ENCODE results near the gene GATAD2B.
"Not testable (repeated sequence)": the region's sequence is repeated elsewhere in the genome, so short reads cannot be mapped to it uniquely, and the experiment has no call there.

The GATAD2B gene

DNA sequence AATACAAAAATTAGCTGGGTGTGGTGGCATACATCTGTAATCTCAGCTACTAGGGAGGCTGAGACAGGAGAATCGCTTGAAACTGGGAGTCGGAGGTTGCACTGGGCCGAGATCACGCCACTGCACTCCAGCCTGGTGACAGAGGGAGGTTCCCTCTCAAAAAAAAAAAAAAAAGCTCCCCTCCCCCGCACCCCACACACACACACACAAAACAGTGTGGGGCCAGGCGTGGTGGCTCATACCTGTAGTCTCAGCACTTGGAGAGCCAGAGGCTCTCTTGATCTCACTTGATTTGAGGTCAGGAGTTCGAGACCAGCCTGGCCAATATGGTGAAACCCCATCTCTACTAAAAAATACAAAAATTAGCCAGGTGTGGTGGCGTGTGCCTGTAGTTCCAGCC, 16.9 kb downstream of the GATAD2B start:
- H3K79me2 ChIP-seq (ENCODE audit: control insufficient read depth, insufficient read depth, low read length), result peaks cover 58% of the 10 kb centered on the region
- not testable (repeated sequence) for H3K23ac ChIP-seq (ENCODE audit: low read length); H3K56ac ChIP-seq (ENCODE audit: low read length); H3K4me3 ChIP-seq (ENCODE audit: low read length); H3K9ac ChIP-seq (ENCODE audit: low read length); H3K36me3 ChIP-seq (ENCODE audit: control insufficient read depth, insufficient read depth, low read length); H3K4ac ChIP-seq (ENCODE audit: low read depth, low read length); H2BK120ac ChIP-seq (ENCODE audit: low read depth, low read length); H3K18ac ChIP-seq (ENCODE audit: low read length); H2BK15ac ChIP-seq (replicated peaks; ENCODE audit: low read depth); H2AK5ac ChIP-seq (ENCODE audit: low read length); H3K4me1 ChIP-seq (ENCODE audit: control insufficient read depth, low read depth, low read length); H3K27ac ChIP-seq (ENCODE audit: low read depth, low read length); H3K79me1 ChIP-seq (ENCODE audit: low read length); DNase-seq; H3K27me3 ChIP-seq (ENCODE audit: insufficient read depth, low read length, poor library complexity); H2BK5ac ChIP-seq (ENCODE audit: low read length); H4K8ac ChIP-seq (ENCODE audit: low read depth, low read length); H3K4me2 ChIP-seq (ENCODE audit: low read length); H4K5ac ChIP-seq (ENCODE audit: low read length)
- WGBS (ENCODE audit: extremely low coverage, insufficient coverage, low lambda C conversion rate), result no CpG with 5 or more reads among the region's 8 CpGs

DNA sequence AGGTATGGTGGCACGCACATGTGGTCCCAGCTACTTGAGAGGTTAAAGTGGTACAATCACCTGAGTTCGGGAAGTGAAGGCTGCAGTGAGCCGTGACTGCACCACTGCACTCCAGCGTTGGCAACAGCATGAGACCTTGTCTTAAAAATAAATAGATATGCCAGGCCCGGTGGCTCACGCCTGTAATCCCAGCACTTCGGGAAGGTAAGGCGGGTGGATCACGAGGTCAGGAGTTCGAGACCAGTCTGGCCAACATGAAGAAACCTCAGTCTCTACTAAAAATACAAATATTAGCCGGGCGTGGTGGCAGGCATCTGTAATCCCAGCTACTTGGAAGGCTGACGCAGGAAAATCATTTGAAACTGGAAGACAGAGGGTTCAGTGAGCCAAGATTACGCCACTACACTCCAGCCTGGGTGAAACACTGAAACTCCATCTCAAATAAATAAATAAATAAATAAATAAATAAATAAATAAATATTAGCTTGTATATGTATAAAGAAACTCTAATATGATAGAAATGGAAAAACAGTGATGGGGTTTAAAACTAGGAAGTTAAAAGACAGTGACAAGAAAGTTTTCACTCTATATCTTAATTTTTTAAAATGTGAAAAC, 18.8 kb downstream of the GATAD2B start:
- Histone ChIP-seq H3K4ac (ENCODE audit: low read depth, low read length) (no peak overlapping the region), H3K4me1 (ENCODE audit: control insufficient read depth, low read depth, low read length) (no peaks in the 10 kb centered on the region), H2AK5ac (ENCODE audit: low read length) (no peak overlapping the region), H3K27me3 (ENCODE audit: insufficient read depth, low read length, poor library complexity) (no peaks in the 10 kb centered on the region), H3K79me1 (ENCODE audit: low read length) (peaks cover 5% of the 10 kb centered on the region), H4K8ac (ENCODE audit: low read depth, low read length) (no peak overlapping the region), H3K9ac (ENCODE audit: low read length) (no peak overlapping the region), H3K56ac (ENCODE audit: low read length) (no peak overlapping the region), H3K18ac (ENCODE audit: low read length) (no peak overlapping the region), H3K79me2 (ENCODE audit: control insufficient read depth, insufficient read depth, low read length) (peaks cover 60% of the 10 kb centered on the region), H2BK120ac (ENCODE audit: low read depth, low read length) (no peak overlapping the region), H3K4me2 (ENCODE audit: low read length) (no peak overlapping the region), H3K4me3 (ENCODE audit: low read length) (no peak overlapping the region), H3K36me3 (ENCODE audit: control insufficient read depth, insufficient read depth, low read length) (no peaks in the 10 kb centered on the region), H2BK5ac (ENCODE audit: low read length) (no peak overlapping the region), H3K23ac (ENCODE audit: low read length) (no peak overlapping the region), H3K27ac (ENCODE audit: low read depth, low read length) (no peak overlapping the region), H4K5ac (ENCODE audit: low read length) (no peak overlapping the region), H2BK15ac (replicated peaks; ENCODE audit: low read depth) (no peak overlapping the region)
- no CpG with 5 or more reads among the region's 14 CpGs for WGBS (ENCODE audit: extremely low coverage, insufficient coverage, low lambda C conversion rate)
- no peak for DNase-seq

DNA sequence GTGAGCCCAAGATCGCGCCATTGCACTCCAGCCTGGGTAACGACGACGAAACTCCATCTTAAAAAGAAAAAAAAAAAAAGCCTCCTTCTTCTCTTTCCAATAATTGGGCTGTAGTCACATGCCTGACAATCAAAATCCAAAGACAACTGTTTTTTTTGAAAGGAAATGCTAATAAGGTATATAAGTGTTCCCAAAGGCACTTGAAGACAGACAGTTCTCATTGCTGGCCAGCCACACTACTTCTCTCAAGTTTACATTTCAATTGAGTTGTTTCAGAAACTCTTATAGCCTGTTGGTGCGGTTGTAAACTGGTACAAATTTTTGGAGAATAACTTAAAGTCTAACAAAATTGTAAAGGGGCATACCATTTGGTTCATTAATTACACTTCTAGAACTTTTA, 23.3 kb downstream of the GATAD2B start:
- Histone ChIP-seq H3K27me3 (ENCODE audit: insufficient read depth, low read length, poor library complexity) (no peaks in the 10 kb centered on the region), H4K5ac (ENCODE audit: low read length) (no peak overlapping the region), H3K27ac (ENCODE audit: low read depth, low read length) (no peak overlapping the region), H2BK120ac (ENCODE audit: low read depth, low read length) (no peak overlapping the region), H3K4me1 (ENCODE audit: control insufficient read depth, low read depth, low read length) (no peaks in the 10 kb centered on the region), H3K18ac (ENCODE audit: low read length) (no peak overlapping the region), H3K23ac (ENCODE audit: low read length) (no peak overlapping the region), H3K36me3 (ENCODE audit: control insufficient read depth, insufficient read depth, low read length) (no peaks in the 10 kb centered on the region), H4K8ac (ENCODE audit: low read depth, low read length) (no peak overlapping the region), H3K9ac (ENCODE audit: low read length) (no peak overlapping the region), H3K4me3 (ENCODE audit: low read length) (no peak overlapping the region), H2AK5ac (ENCODE audit: low read length) (no peak overlapping the region), H3K79me1 (ENCODE audit: low read length) (peaks cover 6% of the 10 kb centered on the region), H2BK15ac (replicated peaks; ENCODE audit: low read depth) (no peak overlapping the region), H3K4me2 (ENCODE audit: low read length) (no peak overlapping the region), H3K4ac (ENCODE audit: low read depth, low read length) (no peak overlapping the region), H3K79me2 (ENCODE audit: control insufficient read depth, insufficient read depth, low read length) (peaks cover 41% of the 10 kb centered on the region), H3K56ac (ENCODE audit: low read length) (no peak overlapping the region), H2BK5ac (ENCODE audit: low read length) (no peak overlapping the region)
- WGBS (ENCODE audit: extremely low coverage, insufficient coverage, low lambda C conversion rate), result no CpG with 5 or more reads among the region's 6 CpGs
- no peak for DNase-seq

DNA sequence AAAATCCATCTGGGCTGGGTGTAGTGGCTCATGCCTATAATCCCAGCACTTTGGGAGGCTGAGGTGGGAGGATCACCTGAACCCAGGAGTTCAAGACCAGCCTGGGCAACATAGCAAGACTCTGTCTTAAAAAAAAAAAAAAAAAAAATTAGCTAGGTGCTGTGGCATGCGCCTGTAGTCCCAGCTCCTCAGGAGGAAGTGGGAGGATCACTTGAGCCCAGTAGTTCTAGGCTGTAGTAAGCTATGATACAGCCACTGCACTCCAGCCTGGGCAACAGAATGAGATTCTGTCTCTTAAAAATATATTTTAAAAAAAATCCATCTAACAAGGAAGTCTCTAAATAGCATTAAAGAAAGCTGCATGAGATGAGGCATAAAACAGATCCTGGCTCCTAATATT, 26.9 kb downstream of the GATAD2B start:
- H3K36me3 ChIP-seq (ENCODE audit: control insufficient read depth, insufficient read depth, low read length); H4K8ac ChIP-seq (ENCODE audit: low read depth, low read length); H3K56ac ChIP-seq (ENCODE audit: low read length); H2BK15ac ChIP-seq (replicated peaks; ENCODE audit: low read depth); H3K9ac ChIP-seq (ENCODE audit: low read length); H4K5ac ChIP-seq (ENCODE audit: low read length); H3K23ac ChIP-seq (ENCODE audit: low read length); H2BK5ac ChIP-seq (ENCODE audit: low read length); H3K27ac ChIP-seq (ENCODE audit: low read depth, low read length); H3K18ac ChIP-seq (ENCODE audit: low read length); H2AK5ac ChIP-seq (ENCODE audit: low read length); H3K4me3 ChIP-seq (ENCODE audit: low read length); H3K27me3 ChIP-seq (ENCODE audit: insufficient read depth, low read length, poor library complexity); H3K4me2 ChIP-seq (ENCODE audit: low read length); H3K4me1 ChIP-seq (ENCODE audit: control insufficient read depth, low read depth, low read length); H3K4ac ChIP-seq (ENCODE audit: low read depth, low read length); H2BK120ac ChIP-seq (ENCODE audit: low read depth, low read length); DNase-seq; H3K79me1 ChIP-seq (ENCODE audit: low read length): not testable (repeated sequence)
- peaks cover 22% of the 10 kb centered on the region for H3K79me2 ChIP-seq (ENCODE audit: control insufficient read depth, insufficient read depth, low read length)
- no CpG with 5 or more reads among the region's 1 CpG for WGBS (ENCODE audit: extremely low coverage, insufficient coverage, low lambda C conversion rate)

DNA sequence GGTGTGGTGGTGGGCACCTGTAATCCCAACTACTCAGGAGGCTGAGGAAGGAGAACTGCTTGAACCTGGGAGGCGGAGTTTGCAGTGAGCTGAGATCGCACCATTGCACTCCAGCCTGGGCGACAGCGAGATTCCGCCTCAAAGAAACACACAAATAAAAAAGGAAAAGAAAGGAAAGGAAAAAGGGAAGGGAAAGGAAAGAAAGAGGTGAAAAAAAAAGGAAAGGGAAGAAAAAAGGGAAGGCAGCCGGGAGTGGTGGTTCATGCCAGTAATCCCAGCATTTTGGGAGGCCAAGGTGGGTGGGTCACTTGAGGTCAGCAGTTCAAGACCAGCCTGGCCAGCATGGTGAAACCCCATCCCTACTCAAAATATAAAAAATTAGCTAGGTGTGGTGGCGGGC, 31.7 kb downstream of the GATAD2B start:
- H3K9ac ChIP-seq (ENCODE audit: low read length); H3K4me1 ChIP-seq (ENCODE audit: control insufficient read depth, low read depth, low read length); H2AK5ac ChIP-seq (ENCODE audit: low read length); H2BK15ac ChIP-seq (replicated peaks; ENCODE audit: low read depth); H2BK5ac ChIP-seq (ENCODE audit: low read length); H2BK120ac ChIP-seq (ENCODE audit: low read depth, low read length); H3K56ac ChIP-seq (ENCODE audit: low read length); DNase-seq; H3K79me1 ChIP-seq (ENCODE audit: low read length); H3K27me3 ChIP-seq (ENCODE audit: insufficient read depth, low read length, poor library complexity); H4K5ac ChIP-seq (ENCODE audit: low read length); H3K4ac ChIP-seq (ENCODE audit: low read depth, low read length); H4K8ac ChIP-seq (ENCODE audit: low read depth, low read length); H3K27ac ChIP-seq (ENCODE audit: low read depth, low read length); H3K4me3 ChIP-seq (ENCODE audit: low read length); H3K36me3 ChIP-seq (ENCODE audit: control insufficient read depth, insufficient read depth, low read length); H3K4me2 ChIP-seq (ENCODE audit: low read length); H3K23ac ChIP-seq (ENCODE audit: low read length); H3K18ac ChIP-seq (ENCODE audit: low read length): not testable (repeated sequence)
- H3K79me2 ChIP-seq (ENCODE audit: control insufficient read depth, insufficient read depth, low read length), result peaks cover 15% of the 10 kb centered on the region
- WGBS (ENCODE audit: extremely low coverage, insufficient coverage, low lambda C conversion rate), result no CpG with 5 or more reads among the region's 7 CpGs

DNA sequence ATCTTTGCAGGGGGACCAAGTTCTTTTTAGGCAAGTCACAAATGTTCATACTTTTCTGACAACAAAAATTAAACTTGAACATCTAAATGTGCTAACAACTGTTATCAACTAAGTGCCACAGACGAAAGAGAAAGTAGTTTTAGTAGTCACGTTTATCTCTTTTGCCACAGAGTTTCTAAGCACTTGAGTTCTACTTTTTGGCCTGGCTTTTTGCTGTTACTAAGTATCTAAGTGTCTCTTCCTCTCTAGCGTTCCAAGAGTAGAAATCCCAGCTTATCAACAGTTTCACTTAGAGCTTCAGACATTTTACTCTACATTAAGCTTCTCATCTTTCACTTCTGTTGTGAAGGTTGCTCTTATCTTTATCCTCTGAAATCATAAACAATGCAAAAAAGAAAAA, 34.2 kb downstream of the GATAD2B start:
- Histone ChIP-seq H2BK5ac (ENCODE audit: low read length) (no peak overlapping the region), H3K4me3 (ENCODE audit: low read length) (no peak overlapping the region), H3K79me2 (ENCODE audit: control insufficient read depth, insufficient read depth, low read length) (peaks cover 21% of the 10 kb centered on the region), H2BK15ac (replicated peaks; ENCODE audit: low read depth) (no peak overlapping the region), H3K27me3 (ENCODE audit: insufficient read depth, low read length, poor library complexity) (no peaks in the 10 kb centered on the region), H3K4me2 (ENCODE audit: low read length) (no peak overlapping the region), H2AK5ac (ENCODE audit: low read length) (no peak overlapping the region), H3K56ac (ENCODE audit: low read length) (no peak overlapping the region), H2BK120ac (ENCODE audit: low read depth, low read length) (no peak overlapping the region), H3K18ac (ENCODE audit: low read length) (no peak overlapping the region), H4K5ac (ENCODE audit: low read length) (no peak overlapping the region), H3K9ac (ENCODE audit: low read length) (no peak overlapping the region), H3K4me1 (ENCODE audit: control insufficient read depth, low read depth, low read length) (no peaks in the 10 kb centered on the region), H4K8ac (ENCODE audit: low read depth, low read length) (no peak overlapping the region), H3K4ac (ENCODE audit: low read depth, low read length) (no peak overlapping the region), H3K36me3 (ENCODE audit: control insufficient read depth, insufficient read depth, low read length) (no peaks in the 10 kb centered on the region), H3K23ac (ENCODE audit: low read length) (no peak overlapping the region), H3K27ac (ENCODE audit: low read depth, low read length) (no peak overlapping the region), H3K79me1 (ENCODE audit: low read length) (peaks cover 6% of the 10 kb centered on the region)
- WGBS (ENCODE audit: extremely low coverage, insufficient coverage, low lambda C conversion rate), result no CpG with 5 or more reads among the region's 3 CpGs
- no peak for DNase-seq

All from mesendoderm (in vitro differentiated cells).